NT2/D1 (cell line): ENCODE results near the gene DRAXIN.

ENCODE experiments used
- DNase-seq: peaks from one replicate; pipeline ENCODE4 v3.0.0-alpha.2; 2011; ENCODE audit warnings: low read depth, low spot score
- H3K27me3 ChIP-seq: 2 replicates; pipeline ENCODE4 v1.6.0; 2011; ENCODE audit warnings: mild to moderate bottlenecking; ENCODE audit not compliant: insufficient read length, insufficient read depth
- H3K36me3 ChIP-seq: 2 replicates; pipeline ENCODE4 v1.6.1; 2011; ENCODE audit warnings: mild to moderate bottlenecking, low read length, mixed read lengths; ENCODE audit not compliant: insufficient read depth, insufficient read length
- H3K4me1 ChIP-seq: 2 replicates; pipeline ENCODE4 v1.5.1; 2011; ENCODE audit not compliant: insufficient read depth, insufficient read length
- H3K4me3 ChIP-seq: 2 replicates; pipeline ENCODE4 v1.5.1; 2011; ENCODE audit warnings: low read depth; ENCODE audit not compliant: insufficient read length
- H3K9ac ChIP-seq: 2 replicates; pipeline ENCODE4 v1.6.0; 2011; ENCODE audit warnings: low read depth; ENCODE audit not compliant: insufficient read length
- H3K9me3 ChIP-seq: 2 replicates; pipeline ENCODE4 v1.5.1; 2011; ENCODE audit warnings: mild to moderate bottlenecking, low read length; ENCODE audit not compliant: insufficient read depth
- SUZ12 ChIP-seq: IDR thresholded peaks from 2 replicates; pipeline ENCODE4 v1.6.1; 2011; ENCODE audit not compliant: insufficient read length, insufficient read depth; ENCODE audit errors: extremely low read depth
- YY1 ChIP-seq: IDR thresholded peaks from 2 replicates; pipeline ENCODE4 v1.6.1; 2011; ENCODE audit not compliant: insufficient read length, insufficient read depth
- ZNF274 ChIP-seq: IDR thresholded peaks from 2 replicates; pipeline ENCODE4 v1.6.1; 2011; ENCODE audit warnings: mild to moderate bottlenecking, low read depth, low read length

DRAXIN gene

GRCh38 chr1:11736746-11737639 lies 45.5 kb downstream of the DRAXIN start:
- H3K4me3 ChIP-seq = peak overlapping the region; percentile 91
- TF ChIP-seq ZNF274 (no peak), YY1 (peak; percentile 46)

GRCh38 chr1:11738096-11738495 lies 46.6 kb downstream of the DRAXIN start:
- H3K9ac ChIP-seq = peak overlapping the region; percentile 32
- TF ChIP-seq ZNF274 (no peak), YY1 (no peak), SUZ12 (no peak)

More at GRCh38 chr1:11736746-11737639, 45.5 kb downstream of the DRAXIN start:
- Histone ChIP-seq H3K9ac (peak overlapping the region; percentile 95), H3K36me3 (peaks cover 4% of the 10 kb centered on the region), H3K9me3 (no peaks in the 10 kb centered on the region), H3K4me1 (peaks cover 7% of the 10 kb centered on the region), H3K27me3 (no peaks in the 10 kb centered on the region)
- no peak for DNase-seq

DNA sequence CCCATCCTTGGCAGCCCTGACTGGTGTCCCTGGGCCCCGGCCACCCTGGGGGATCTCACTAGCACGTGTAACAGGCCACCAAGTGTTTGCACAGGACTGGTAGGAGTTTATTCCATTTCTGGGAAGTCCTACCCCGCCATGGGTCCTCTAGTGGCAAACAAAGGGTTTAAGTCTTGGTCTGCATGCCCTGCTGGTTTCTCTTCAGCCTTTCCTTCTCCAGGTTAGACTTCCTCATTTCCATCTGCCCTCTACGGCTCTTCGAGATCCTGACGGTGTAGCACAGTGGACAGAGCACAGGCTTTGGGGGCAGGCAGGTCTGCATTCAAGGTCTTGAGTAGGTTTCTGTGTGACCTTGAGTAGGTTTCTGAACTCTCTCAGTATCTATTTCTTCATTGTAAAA lies 47.3 kb downstream of the DRAXIN start:
- no peaks in the 10 kb centered on the region for H3K9me3 ChIP-seq
- no peak overlapping the region for H3K4me3 ChIP-seq
- H3K27me3 ChIP-seq = no peaks in the 10 kb centered on the region
- TF ChIP-seq YY1 (no peak), SUZ12 (no peak), ZNF274 (no peak)
- H3K4me1 ChIP-seq = peaks cover 7% of the 10 kb centered on the region
- no peak overlapping the region for H3K9ac ChIP-seq
- peaks cover 4% of the 10 kb centered on the region for H3K36me3 ChIP-seq
- DNase-seq = no peak

More at GRCh38 chr1:11738096-11738495, 46.6 kb downstream of the DRAXIN start:
- Histone ChIP-seq H3K27me3 (no peaks in the 10 kb centered on the region), H3K4me3 (no peak overlapping the region), H3K4me1 (peaks cover 7% of the 10 kb centered on the region), H3K9me3 (no peaks in the 10 kb centered on the region), H3K36me3 (peaks cover 4% of the 10 kb centered on the region)
- no peak for DNase-seq

DNA sequence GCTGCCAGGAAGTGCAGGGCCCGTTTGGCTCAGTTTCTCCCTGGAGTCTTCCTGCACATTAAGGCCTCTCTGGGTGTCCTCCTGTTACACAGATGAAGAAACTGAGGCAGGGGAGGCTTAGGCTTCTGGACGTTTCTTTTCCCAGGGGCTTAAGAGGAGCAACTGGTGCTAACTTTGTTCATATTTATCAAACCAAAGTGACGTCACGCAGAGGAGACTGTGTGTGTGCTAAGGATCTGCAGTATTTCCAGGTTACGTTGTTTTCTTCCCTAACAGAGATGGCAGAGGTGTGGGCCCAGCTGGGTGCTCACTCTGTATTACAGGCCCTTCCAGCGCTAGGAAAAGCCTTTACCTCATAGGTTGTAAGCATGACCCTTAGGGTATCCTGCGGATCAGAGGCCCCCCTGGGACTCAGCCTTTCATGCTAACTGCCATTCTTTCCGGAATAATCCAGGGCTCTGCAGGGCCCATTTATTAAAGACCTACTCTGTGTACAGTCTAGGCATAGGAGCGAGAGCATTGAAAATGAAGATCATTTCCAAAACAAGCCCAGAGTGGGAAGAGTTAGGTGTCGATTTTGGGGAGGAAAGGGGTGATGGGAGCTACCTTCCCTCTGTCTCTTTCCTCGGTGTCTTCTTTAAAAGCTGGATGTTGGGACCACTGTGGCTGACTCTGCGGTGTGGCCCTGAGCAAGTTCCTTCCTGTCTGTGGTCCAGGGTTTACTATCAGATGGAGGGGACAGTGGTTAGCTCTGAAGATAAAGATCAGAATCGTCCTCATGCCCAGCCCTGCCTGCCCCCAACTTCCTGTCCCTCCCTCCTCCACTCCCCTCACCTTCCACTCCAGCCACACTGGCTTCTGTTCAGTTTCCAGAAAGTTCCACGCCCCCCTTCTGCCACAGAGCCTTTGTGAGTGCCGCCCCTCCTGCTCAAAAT lies 49.0 kb downstream of the DRAXIN start:
- no peak for DNase-seq
- Histone ChIP-seq H3K9ac (no peak overlapping the region), H3K4me3 (no peak overlapping the region), H3K36me3 (peaks cover 4% of the 10 kb centered on the region), H3K4me1 (peaks cover 7% of the 10 kb centered on the region), H3K27me3 (no peaks in the 10 kb centered on the region), H3K9me3 (no peaks in the 10 kb centered on the region)
- no peak for TF ChIP-seq SUZ12
- no peak for TF ChIP-seq YY1
- no peak for TF ChIP-seq ZNF274

GRCh38 chr1:11741482-11741881 lies 50.0 kb downstream of the DRAXIN start:
- no peaks in the 10 kb centered on the region for H3K27me3 ChIP-seq
- no peak for DNase-seq
- TF ChIP-seq ZNF274 (no peak), YY1 (no peak), SUZ12 (no peak)
- peak overlapping the region; percentile 9 for H3K9ac ChIP-seq
- peaks cover 9% of the 10 kb centered on the region for H3K36me3 ChIP-seq
- H3K4me3 ChIP-seq = no peak overlapping the region
- H3K9me3 ChIP-seq = no peaks in the 10 kb centered on the region
- peaks cover 7% of the 10 kb centered on the region for H3K4me1 ChIP-seq

DNA sequence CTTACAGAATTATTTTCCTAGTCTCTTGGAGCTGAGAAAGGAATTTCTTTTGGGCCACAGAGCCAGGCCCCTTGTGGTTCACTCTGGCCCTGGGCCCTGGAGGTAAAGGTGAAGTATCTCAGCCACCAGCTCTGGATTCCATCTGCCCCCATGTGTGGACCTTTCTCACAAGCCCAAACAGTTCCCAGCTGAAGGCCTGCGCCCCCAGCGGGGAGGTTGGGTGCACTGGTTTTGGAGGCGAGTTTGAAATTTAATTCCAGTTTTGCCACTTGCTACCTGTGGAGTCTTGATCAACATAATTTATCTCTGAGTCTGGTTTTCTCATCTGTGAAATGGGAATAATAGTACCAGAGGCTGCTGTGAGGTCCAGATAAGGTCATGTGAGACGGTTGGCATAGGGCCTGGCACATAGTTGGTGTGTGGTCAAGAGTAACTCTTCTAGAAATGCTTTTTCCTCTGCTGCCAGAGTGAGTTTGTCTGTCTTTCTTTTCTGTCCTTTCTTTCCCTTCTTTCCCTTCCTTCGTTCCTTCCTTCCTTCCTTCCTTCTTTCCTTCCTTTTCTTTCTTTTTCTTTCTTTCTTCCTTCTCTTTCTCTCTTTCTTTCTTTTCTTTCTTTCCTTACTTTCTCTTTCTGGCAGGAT lies 50.5 kb downstream of the DRAXIN start:
- no peaks in the 10 kb centered on the region for H3K27me3 ChIP-seq
- H3K36me3 ChIP-seq = peaks cover 9% of the 10 kb centered on the region
- H3K9me3 ChIP-seq = no peaks in the 10 kb centered on the region
- no peak for TF ChIP-seq ZNF274
- no peak for TF ChIP-seq YY1
- no peak for TF ChIP-seq SUZ12
- peaks cover 7% of the 10 kb centered on the region for H3K4me1 ChIP-seq
- DNase-seq = no peak
- no peak overlapping the region for H3K4me3 ChIP-seq
- no peak overlapping the region for H3K9ac ChIP-seq
